Left forelimb (tissue), 1 donor: Measurements from ENCODE around the gene CORO1C.

Experiments
- DNase-seq: peaks from one replicate; pipeline ENCODE4 v3.0.0-alpha.2; 2018; ENCODE audit warnings: low spot score

Gene CORO1C

GRCh38 chr12:108696111-108696995 lies 35.0 kb downstream of the CORO1C start:
- no peak for DNase-seq

- no peak for DNase-seq
Measured at GRCh38 chr12:108694812-108695278, 36.5 kb downstream of the CORO1C start.

- DNase-seq: no peak
Measured at GRCh38 chr12:108693751-108694150, 37.6 kb downstream of the CORO1C start.

- DNase-seq: no peak
Measured at GRCh38 chr12:108693186-108693730, 38.1 kb downstream of the CORO1C start.

- DNase-seq: no peak
Measured at GRCh38 chr12:108691998-108692808, 39.1 kb downstream of the CORO1C start.

GRCh38 chr12:108691175-108691997 lies 39.9 kb downstream of the CORO1C start:
- peak; percentile 93 for DNase-seq

GRCh38 chr12:108690542-108691174 lies 40.7 kb downstream of the CORO1C start:
- no peak for DNase-seq

GRCh38 chr12:108690191-108690518 lies 41.2 kb downstream of the CORO1C start:
- no peak for DNase-seq

- no peak for DNase-seq
Measured at GRCh38 chr12:108689314-108690190, 41.8 kb downstream of the CORO1C start.

GRCh38 chr12:108686780-108687179 lies 44.5 kb downstream of the CORO1C start:
- DNase-seq: no peak

GRCh38 chr12:108685469-108686260 lies 45.7 kb downstream of the CORO1C start:
- no peak for DNase-seq

- no peak for DNase-seq
Measured at GRCh38 chr12:108683906-108684556, 47.3 kb downstream of the CORO1C start.

GRCh38 chr12:108681317-108681716 lies 50.0 kb downstream of the CORO1C start:
- DNase-seq: no peak

GRCh38 chr12:108679106-108679681 lies 52.1 kb downstream of the CORO1C start:
- no peak for DNase-seq

- DNase-seq: no peak
Measured at GRCh38 chr12:108678104-108678730, 53.1 kb downstream of the CORO1C start.

- DNase-seq: no peak
Measured at GRCh38 chr12:108677381-108677780, 53.9 kb downstream of the CORO1C start.

- DNase-seq: no peak
Measured at GRCh38 chr12:108676707-108677106, 54.6 kb downstream of the CORO1C start.

- no peak for DNase-seq
Measured at GRCh38 chr12:108675792-108676191, 55.5 kb downstream of the CORO1C start.
